Cardiac fibroblast (primary cell): ENCODE measurements around the gene MED16.

ENCODE experiments used
- DNase-seq, 2 donors: peaks; one replicate each; pipeline versions ENCODE4 v3.0.0 to v3.0.0-alpha.2; 2010; ENCODE audit warnings: low read depth in 2 of 2
- H3K4me3 ChIP-seq, 2 donors: replicated peaks in 1 of 2; 1 replicate in 1 of 2; 2 replicates in 1 of 2; pipeline ENCODE4 v1.5.1; 2011; ENCODE audit warnings: low read depth in 2 of 2, low read length in 2 of 2, mild to moderate bottlenecking in 2 of 2, moderate library complexity in 1 of 2
- CTCF ChIP-seq: IDR thresholded peaks from one replicate; pipeline ENCODE4 v1.5.1; 2011; ENCODE audit warnings: low read depth, mild to moderate bottlenecking, low read length, inconsistent platforms

The MED16 gene, protein sequence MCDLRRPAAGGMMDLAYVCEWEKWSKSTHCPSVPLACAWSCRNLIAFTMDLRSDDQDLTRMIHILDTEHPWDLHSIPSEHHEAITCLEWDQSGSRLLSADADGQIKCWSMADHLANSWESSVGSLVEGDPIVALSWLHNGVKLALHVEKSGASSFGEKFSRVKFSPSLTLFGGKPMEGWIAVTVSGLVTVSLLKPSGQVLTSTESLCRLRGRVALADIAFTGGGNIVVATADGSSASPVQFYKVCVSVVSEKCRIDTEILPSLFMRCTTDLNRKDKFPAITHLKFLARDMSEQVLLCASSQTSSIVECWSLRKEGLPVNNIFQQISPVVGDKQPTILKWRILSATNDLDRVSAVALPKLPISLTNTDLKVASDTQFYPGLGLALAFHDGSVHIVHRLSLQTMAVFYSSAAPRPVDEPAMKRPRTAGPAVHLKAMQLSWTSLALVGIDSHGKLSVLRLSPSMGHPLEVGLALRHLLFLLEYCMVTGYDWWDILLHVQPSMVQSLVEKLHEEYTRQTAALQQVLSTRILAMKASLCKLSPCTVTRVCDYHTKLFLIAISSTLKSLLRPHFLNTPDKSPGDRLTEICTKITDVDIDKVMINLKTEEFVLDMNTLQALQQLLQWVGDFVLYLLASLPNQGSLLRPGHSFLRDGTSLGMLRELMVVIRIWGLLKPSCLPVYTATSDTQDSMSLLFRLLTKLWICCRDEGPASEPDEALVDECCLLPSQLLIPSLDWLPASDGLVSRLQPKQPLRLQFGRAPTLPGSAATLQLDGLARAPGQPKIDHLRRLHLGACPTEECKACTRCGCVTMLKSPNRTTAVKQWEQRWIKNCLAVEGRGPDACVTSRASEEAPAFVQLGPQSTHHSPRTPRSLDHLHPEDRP

GRCh38 chr19:892894-893689 is at the start of gene MED16, which contains the start of gene RNU6-9:
MED16 (minus strand) TSS chr19:893187; CDS start chr19:891131, 2,056 bp downstream.
RNU6-9 (plus strand) TSS chr19:893484.
- TF ChIP-seq CTCF, result no peak
- peak within 1 kb of the TSS; percentile 77 to 83 for H3K4me3 ChIP-seq
- DNase-seq, result peak; percentile 95 to 96

- no peak overlapping the region for H3K4me3 ChIP-seq
- DNase-seq, result no peak
- no peak for TF ChIP-seq CTCF
These were observed 49.2 kb upstream of the MED16 start for GRCh38 chr19:942133-942645.

DNA sequence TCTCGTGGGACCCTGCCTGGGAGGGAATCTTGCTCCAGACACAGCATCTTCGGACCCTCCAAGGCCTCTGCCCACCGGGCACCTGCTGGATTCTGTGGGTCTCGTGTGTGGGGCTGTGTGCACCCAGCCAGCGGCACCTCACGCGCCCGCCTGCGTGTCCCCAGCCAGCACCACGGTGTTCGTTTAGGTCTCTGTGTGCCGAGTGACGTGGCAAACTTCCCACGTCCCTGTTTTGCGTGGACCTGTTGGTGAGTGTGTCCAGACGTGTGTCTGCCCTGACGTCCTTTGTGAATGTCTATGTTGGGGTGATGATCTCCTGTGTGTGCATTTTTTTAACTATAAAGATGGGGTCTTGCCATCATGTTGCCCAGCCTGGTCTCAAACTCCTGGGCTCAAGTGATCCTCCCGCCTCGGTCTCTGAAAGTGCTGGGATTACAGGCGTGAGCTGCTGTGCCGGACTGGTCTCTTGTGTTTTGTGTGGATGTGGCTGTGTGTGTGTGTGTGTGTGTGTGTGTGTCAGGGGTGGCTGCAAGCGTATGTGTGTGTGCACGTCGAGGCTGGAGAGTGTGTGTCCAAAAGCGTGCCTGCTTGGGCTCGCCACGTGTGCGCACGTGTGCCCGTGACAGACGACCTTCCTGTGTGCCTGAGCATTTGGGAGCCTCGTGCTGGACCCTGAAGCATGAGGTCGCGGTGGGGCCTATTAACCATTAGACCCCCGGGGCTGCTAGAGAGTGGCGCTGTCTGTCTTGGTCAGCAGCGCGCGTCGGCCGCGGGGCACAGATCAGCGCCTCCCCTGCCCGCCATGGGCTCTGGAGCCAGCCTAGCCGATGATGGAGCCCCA is 48.5 kb upstream of the MED16 start:
- DNase-seq, result no peak
- TF ChIP-seq CTCF, result no peak
- no peak overlapping the region for H3K4me3 ChIP-seq

GRCh38 chr19:940591-941291 is 47.8 kb upstream of the MED16 start:
- DNase-seq, result peak in 1 of 2 donors; percentile 36
- TF ChIP-seq CTCF, result no peak
- no peak overlapping the region for H3K4me3 ChIP-seq

DNA sequence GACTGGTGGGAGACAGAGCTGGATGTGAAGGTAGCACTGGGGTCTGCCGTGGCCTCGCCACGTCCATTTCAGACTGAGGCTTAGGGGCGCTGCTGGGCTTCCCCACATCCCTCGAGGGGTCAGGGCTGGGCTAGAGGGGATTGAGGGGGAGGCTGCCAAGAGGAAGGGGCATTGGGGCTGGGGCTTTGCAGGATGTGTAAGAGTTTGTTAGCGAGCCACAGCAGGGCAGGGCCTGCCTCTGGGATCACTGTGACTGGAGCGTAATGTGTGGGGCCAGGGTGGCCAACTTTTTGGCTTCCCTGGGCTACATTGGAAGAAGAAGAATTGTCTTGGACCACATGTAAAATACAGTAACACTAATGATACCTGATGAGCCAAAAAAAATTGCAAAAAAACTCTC is 46.9 kb upstream of the MED16 start:
- no peak overlapping the region for H3K4me3 ChIP-seq
- no peak for DNase-seq
- TF ChIP-seq CTCF, result no peak
